AG08395 (cell line): ENCODE results near the gene WWC2.
"Not testable (repeated sequence)": the region's sequence is repeated elsewhere in the genome, so short reads cannot be mapped to it uniquely, and the experiment has no call there.

Experiments
- DNase-seq: peaks from one replicate; pipeline ENCODE4 v3.0.0; 2012; ENCODE audit warnings: mixed read lengths, low spot score

Gene WWC2

GRCh38 chr4:183172881-183173280 is 73.8 kb downstream of the WWC2 start:
- no peak for DNase-seq

- peak; percentile 29 for DNase-seq
Measured at GRCh38 chr4:183173580-183174526, 74.8 kb downstream of the WWC2 start.

GRCh38 chr4:183175631-183176232 is 76.7 kb downstream of the WWC2 start:
- no peak for DNase-seq

- DNase-seq = no peak
Measured at GRCh38 chr4:183177001-183177400, 77.9 kb downstream of the WWC2 start.

GRCh38 chr4:183178201-183178600 is 79.1 kb downstream of the WWC2 start:
- no peak for DNase-seq

- peak; percentile 9 for DNase-seq
Measured at GRCh38 chr4:183180096-183180495, 81.0 kb downstream of the WWC2 start.

GRCh38 chr4:183180621-183181020 is 81.6 kb downstream of the WWC2 start:
- no peak for DNase-seq

GRCh38 chr4:183181081-183181480 is 82.0 kb downstream of the WWC2 start:
- no peak for DNase-seq

- DNase-seq = peak; percentile 67
Measured at GRCh38 chr4:183182873-183183725, 84.0 kb downstream of the WWC2 start.

GRCh38 chr4:183183906-183184535 is 85.0 kb downstream of the WWC2 start:
- no peak for DNase-seq

- no peak for DNase-seq
Measured at GRCh38 chr4:183185018-183185417, 86.0 kb downstream of the WWC2 start.

- DNase-seq = no peak
Measured at GRCh38 chr4:183185559-183185958, 86.5 kb downstream of the WWC2 start.

- DNase-seq = no peak
Measured at GRCh38 chr4:183186813-183187212, 87.8 kb downstream of the WWC2 start.

- DNase-seq = no peak
Measured at GRCh38 chr4:183190900-183191527, 92.0 kb downstream of the WWC2 start.

GRCh38 chr4:183191630-183192029 is 92.6 kb downstream of the WWC2 start:
- no peak for DNase-seq

GRCh38 chr4:183192571-183192970 is 93.5 kb downstream of the WWC2 start:
- no peak for DNase-seq

- DNase-seq = not testable (repeated sequence)
Measured at GRCh38 chr4:183193730-183194338, 94.8 kb downstream of the WWC2 start.

- DNase-seq = no peak
Measured at GRCh38 chr4:183195534-183195933, 96.5 kb downstream of the WWC2 start.

- no peak for DNase-seq
Measured at GRCh38 chr4:183197140-183197539, 98.1 kb downstream of the WWC2 start.

GRCh38 chr4:183200453-183200852 is 101.4 kb downstream of the WWC2 start:
- peak; percentile 79 for DNase-seq

GRCh38 chr4:183201331-183201730 is 102.3 kb downstream of the WWC2 start:
- peak; percentile 35 for DNase-seq
